Stimulated activated naive CD8-positive, alpha-beta T cell treated with anti-CD3 and anti-CD28 coated beads, Interleukin-15, Interleukin-2, amounts not matched to agents 100 ng/mL and 50 ng/mL, for 24 hours (primary cell): ENCODE results near the gene CDH4.

Source experiments
- H3K27ac Mint-ChIP-seq: one replicate; pipeline ENCODE4 v1.8.0; 2021; ENCODE audit warnings: mild to moderate bottlenecking, mixed read lengths
- H3K27me3 Mint-ChIP-seq: one replicate; pipeline ENCODE4 v1.8.0; 2021; ENCODE audit warnings: mixed read lengths
- H3K36me3 Mint-ChIP-seq: one replicate; pipeline ENCODE4 v1.8.0; 2021; ENCODE audit warnings: low read depth, mixed read lengths
- H3K4me1 Mint-ChIP-seq: one replicate; pipeline ENCODE4 v1.8.0; 2021; ENCODE audit warnings: low read depth, mixed read lengths
- H3K4me3 Mint-ChIP-seq: one replicate; pipeline ENCODE4 v1.8.0; 2021; ENCODE audit warnings: mild to moderate bottlenecking, mixed read lengths
- H3K9me3 Mint-ChIP-seq: one replicate; pipeline ENCODE4 v1.8.0; 2021; ENCODE audit warnings: mixed read lengths

The CDH4 gene

DNA sequence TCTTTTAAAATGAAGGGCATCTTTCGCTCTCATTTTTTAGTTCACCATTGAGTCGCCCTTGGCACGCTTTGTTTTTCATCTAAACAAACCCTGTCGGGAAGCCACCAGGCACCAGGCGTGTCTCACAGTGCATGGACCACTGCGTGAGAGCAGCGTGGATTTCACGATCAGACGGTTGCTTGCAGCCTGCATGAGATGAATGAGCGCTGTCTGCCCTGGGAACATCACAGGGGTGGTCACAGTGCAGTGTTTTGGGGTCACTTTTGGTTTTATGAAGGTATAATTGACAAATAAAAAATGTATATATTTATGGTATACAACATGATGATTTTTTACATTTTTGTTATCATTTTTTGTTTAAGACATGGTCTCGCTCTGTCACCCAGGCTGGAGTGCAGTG is 61.3 kb downstream of the CDH4 start:
- H3K4me1 Mint-ChIP-seq = no peaks in the 10 kb centered on the region
- H3K36me3 Mint-ChIP-seq = no peaks in the 10 kb centered on the region
- H3K27ac Mint-ChIP-seq = no peak overlapping the region
- peaks cover 4% of the 10 kb centered on the region for H3K9me3 Mint-ChIP-seq
- H3K4me3 Mint-ChIP-seq = no peak overlapping the region
- H3K27me3 Mint-ChIP-seq = peaks cover 3% of the 10 kb centered on the region

DNA sequence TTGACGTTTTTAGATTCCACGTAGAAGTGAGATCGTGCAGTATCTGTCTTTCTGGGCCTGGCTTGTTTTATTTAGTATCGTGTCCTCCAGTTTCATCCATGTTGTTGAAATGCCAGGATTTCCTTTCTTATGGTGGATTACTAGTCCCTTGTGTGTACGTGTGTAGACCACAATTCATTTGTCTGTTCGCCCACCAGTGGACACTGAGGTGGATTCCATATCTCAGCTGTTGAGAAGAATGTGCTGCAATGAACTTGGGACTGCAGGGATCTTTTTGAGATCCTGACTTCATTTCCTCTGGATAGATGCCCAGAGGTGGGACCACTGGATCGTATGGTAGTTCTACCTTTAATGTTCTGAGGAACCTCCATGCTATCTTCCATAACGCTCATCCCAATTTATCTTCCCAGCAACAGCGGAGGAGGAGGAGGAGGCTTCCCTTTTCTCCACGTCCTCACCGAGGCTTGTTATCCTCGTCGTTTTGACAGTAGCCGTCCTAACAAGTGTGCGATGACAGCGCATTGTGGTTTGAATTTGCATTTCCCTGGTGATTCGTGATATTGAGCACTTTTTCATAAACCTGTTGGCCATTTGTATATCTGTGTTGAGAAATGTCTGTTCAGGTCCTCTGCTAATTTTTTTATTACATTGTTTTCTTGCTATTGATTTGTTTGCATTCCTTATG is 62.4 kb downstream of the CDH4 start:
- Mint-ChIP-seq H3K9me3 (peaks cover 4% of the 10 kb centered on the region), H3K4me1 (no peaks in the 10 kb centered on the region), H3K27me3 (peaks cover 3% of the 10 kb centered on the region), H3K27ac (no peak overlapping the region), H3K36me3 (no peaks in the 10 kb centered on the region), H3K4me3 (no peak overlapping the region)

DNA sequence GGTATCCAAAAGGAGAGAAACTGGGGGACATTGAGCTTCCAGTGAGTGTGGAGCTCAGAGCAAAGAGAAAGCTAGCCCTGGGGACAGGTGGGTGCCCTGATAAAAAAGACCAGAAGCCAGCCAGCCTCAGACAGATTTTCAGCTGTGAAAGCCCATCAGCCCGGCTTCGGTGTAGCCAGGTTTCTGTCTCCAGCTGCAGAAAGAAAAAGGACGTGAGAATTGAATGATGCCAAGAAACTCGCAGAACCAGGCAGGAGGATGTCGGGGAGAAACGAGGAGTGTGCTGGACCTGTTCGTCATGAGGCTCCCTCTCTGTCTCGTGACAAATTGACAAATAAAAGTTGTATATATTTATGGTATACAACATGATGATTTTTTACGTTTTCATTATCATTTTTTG is 63.3 kb downstream of the CDH4 start:
- Mint-ChIP-seq H3K4me3 (no peak overlapping the region), H3K4me1 (no peaks in the 10 kb centered on the region), H3K27ac (no peak overlapping the region), H3K27me3 (peaks cover 3% of the 10 kb centered on the region), H3K36me3 (no peaks in the 10 kb centered on the region), H3K9me3 (peaks cover 4% of the 10 kb centered on the region)

DNA sequence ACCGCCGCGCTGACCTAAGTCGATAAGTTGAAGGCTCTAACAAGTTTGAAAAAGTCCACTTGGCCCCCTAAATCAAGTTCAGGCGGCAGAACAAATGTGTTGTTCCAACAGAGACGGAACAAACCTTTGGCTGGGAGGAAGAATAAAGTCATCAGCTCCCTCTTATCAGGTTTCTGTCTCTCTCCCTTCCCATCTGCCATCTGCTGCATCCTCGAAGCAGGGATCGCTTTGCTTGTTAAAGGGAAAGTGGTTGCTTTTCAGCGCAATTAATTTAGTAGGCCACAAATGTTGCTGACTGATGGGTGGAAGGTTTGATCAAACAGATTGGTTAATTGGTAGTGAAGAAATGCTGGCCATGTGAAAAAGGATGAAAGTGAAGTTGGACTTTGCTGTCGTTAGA is 64.3 kb downstream of the CDH4 start:
- H3K36me3 Mint-ChIP-seq = no peaks in the 10 kb centered on the region
- peaks cover 3% of the 10 kb centered on the region for H3K27me3 Mint-ChIP-seq
- H3K4me3 Mint-ChIP-seq = no peak overlapping the region
- no peaks in the 10 kb centered on the region for H3K4me1 Mint-ChIP-seq
- no peak overlapping the region for H3K27ac Mint-ChIP-seq
- peaks cover 4% of the 10 kb centered on the region for H3K9me3 Mint-ChIP-seq

DNA sequence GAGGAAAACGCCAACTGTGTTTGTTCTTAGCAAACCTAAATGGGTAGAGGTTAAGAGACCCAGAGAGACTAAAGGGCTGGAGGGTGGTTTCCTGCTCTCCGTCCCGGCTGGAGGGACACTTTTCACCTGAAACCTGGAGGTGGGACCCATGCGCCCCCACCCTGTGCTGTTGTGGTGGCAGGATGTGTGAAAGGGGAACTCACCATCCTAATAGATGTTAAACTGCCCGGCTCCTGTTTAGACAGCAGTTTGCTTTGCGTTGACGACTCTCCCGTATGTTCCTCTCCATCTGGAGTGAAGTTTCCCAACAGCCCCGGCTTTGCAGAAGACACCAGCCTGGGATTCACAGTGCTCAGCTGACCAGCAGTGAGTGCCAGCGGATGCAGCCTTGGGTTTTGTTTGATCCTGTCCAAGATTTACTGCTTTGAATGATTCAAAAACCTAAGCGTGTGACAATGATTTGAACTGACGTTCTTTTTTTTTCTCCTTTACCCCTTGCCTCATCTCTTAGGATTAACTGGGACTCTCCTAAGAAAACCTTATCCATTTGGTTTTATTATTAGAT is 66.0 kb downstream of the CDH4 start:
- H3K27ac Mint-ChIP-seq = no peak overlapping the region
- H3K4me3 Mint-ChIP-seq = no peak overlapping the region
- H3K4me1 Mint-ChIP-seq = no peaks in the 10 kb centered on the region
- peaks cover 3% of the 10 kb centered on the region for H3K27me3 Mint-ChIP-seq
- H3K9me3 Mint-ChIP-seq = no peaks in the 10 kb centered on the region
- no peaks in the 10 kb centered on the region for H3K36me3 Mint-ChIP-seq

DNA sequence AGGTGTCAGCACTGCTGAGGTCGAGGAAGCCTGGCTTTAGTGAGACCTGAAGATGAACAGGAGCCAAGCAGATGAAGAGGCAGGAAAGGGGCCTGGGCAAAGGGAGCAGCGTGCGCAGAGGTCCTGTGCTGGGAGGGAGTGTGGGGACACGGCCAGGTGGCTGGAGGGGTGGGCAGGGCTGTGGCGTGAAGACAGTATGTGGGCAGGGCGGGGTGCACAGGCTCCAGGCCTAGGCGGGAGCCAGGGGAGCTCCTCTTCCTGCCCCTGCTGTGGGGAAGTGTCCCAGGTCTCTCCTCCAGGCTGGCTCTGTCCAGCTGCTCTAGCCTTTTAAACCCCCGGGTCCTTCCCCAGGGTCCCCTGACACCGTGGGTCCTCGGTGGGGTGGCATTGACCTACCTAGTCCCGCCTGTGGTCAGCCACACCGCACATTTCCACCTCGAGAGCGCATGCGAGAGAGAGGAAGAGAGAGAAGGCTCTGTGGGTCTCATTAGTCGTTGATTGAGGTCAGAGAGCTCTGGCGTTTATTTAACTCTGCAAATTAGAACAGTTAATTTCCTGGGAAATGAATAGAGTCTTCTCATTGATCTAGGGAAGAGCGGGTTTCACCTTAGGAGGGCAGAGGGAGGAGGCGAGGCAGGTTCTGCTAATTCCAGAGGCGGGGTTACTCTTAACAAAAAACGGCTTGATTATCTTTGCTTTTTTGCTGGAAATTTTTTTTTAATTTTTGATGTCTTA is 68.8 kb downstream of the CDH4 start:
- no peaks in the 10 kb centered on the region for H3K27me3 Mint-ChIP-seq
- H3K4me3 Mint-ChIP-seq = no peak overlapping the region
- no peaks in the 10 kb centered on the region for H3K9me3 Mint-ChIP-seq
- no peak overlapping the region for H3K27ac Mint-ChIP-seq
- no peaks in the 10 kb centered on the region for H3K4me1 Mint-ChIP-seq
- no peaks in the 10 kb centered on the region for H3K36me3 Mint-ChIP-seq

DNA sequence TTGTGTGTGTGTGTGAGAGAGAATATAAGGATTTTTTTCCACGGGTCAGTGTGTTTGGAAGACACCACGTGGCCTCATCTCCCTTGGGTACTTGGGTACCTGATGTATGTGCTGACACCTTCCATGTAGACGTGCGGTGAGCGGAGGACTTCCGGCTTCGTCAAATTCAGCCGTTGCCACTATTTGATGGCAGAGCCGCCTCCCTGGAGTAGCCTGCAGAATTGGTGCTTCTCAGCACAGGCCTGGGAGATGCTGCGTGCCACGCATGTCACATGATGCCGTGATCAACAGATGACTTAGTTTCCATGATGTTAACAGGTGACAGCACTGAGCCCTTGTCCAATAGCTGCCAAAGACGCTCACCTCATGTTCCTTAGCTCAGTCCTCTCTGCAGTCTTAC is 69.4 kb downstream of the CDH4 start:
- no peaks in the 10 kb centered on the region for H3K9me3 Mint-ChIP-seq
- no peak overlapping the region for H3K27ac Mint-ChIP-seq
- H3K4me3 Mint-ChIP-seq = no peak overlapping the region
- H3K27me3 Mint-ChIP-seq = no peaks in the 10 kb centered on the region
- no peaks in the 10 kb centered on the region for H3K4me1 Mint-ChIP-seq
- H3K36me3 Mint-ChIP-seq = no peaks in the 10 kb centered on the region

DNA sequence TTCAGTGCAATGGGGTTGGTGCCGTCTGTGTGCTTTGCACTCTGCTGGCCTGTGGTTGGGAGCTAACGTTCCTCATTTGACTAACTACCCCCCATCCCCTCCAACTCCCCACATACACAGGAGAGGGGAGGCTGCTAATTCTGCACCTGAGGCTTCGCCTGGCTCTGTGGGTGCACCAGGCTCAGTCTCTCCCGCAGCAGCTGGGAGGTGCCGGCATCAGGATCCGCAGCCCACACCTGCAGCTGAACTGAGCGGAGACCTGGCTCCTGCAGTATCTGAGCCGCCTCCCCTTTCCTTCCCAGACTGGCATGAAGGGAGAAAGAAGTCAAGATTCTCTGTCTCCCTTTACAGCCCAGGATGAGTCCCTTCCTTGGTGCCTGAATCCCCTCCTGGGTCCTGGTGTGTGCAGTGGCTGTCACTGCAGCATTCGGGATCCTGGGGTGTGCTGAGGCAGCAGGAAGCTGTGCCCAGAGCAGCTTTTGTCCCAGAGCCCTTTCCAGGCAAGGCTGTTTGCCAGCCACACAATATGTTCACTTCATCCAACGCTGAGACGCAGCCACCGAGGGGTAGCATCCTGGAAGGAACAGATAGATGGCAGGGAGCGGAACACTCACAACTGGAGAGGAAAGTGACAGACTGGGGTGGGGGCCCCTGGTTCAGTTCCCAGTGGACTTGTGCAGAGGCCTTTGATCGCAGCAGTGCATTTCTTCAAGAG is 70.2 kb downstream of the CDH4 start:
- H3K27me3 Mint-ChIP-seq = no peaks in the 10 kb centered on the region
- no peaks in the 10 kb centered on the region for H3K36me3 Mint-ChIP-seq
- H3K4me3 Mint-ChIP-seq = no peak overlapping the region
- no peaks in the 10 kb centered on the region for H3K9me3 Mint-ChIP-seq
- no peaks in the 10 kb centered on the region for H3K4me1 Mint-ChIP-seq
- no peak overlapping the region for H3K27ac Mint-ChIP-seq

DNA sequence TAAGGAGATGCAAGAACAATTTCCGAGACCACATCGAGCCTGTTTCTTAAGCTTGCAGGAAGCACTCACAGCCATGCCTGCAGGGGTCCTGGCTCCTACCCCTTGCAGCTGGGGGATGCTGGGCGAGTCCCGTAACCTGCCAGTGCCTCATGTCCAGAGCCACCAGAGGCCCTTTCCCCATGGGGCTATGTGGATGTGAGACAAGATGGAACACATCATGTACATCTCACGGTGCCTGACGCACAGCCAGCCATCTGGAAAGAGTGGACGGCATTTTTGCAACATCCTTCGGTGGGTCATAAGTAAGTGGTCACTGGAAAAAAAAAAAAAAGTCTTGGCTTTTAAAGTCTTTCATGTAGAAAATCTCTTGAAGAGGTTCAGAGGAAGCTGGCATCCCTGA is 72.8 kb downstream of the CDH4 start:
- no peak overlapping the region for H3K27ac Mint-ChIP-seq
- H3K4me1 Mint-ChIP-seq = no peaks in the 10 kb centered on the region
- H3K27me3 Mint-ChIP-seq = no peaks in the 10 kb centered on the region
- no peaks in the 10 kb centered on the region for H3K36me3 Mint-ChIP-seq
- no peak overlapping the region for H3K4me3 Mint-ChIP-seq
- H3K9me3 Mint-ChIP-seq = no peaks in the 10 kb centered on the region

DNA sequence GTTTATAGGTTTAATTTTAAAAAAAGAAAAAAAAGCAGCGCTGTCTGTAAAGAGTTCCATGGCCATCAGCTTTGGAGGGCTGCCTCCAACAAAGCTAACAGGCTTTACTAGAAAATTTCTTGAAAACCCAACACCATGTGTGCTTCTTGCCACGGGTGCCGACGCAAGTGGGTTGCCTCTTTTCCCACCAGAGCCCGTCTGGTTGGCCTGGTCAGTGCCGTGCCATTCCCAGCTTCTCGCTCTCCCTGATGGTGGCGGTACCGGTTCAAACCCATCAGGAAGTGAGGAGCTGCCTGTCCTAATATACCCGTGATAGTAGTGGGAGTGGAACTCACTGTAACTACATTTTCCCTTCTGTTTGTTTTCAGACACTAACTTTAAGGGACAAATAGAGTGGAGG is 73.7 kb downstream of the CDH4 start:
- Mint-ChIP-seq H3K36me3 (no peaks in the 10 kb centered on the region), H3K4me3 (no peak overlapping the region), H3K27me3 (no peaks in the 10 kb centered on the region), H3K9me3 (no peaks in the 10 kb centered on the region), H3K27ac (no peak overlapping the region), H3K4me1 (no peaks in the 10 kb centered on the region)

DNA sequence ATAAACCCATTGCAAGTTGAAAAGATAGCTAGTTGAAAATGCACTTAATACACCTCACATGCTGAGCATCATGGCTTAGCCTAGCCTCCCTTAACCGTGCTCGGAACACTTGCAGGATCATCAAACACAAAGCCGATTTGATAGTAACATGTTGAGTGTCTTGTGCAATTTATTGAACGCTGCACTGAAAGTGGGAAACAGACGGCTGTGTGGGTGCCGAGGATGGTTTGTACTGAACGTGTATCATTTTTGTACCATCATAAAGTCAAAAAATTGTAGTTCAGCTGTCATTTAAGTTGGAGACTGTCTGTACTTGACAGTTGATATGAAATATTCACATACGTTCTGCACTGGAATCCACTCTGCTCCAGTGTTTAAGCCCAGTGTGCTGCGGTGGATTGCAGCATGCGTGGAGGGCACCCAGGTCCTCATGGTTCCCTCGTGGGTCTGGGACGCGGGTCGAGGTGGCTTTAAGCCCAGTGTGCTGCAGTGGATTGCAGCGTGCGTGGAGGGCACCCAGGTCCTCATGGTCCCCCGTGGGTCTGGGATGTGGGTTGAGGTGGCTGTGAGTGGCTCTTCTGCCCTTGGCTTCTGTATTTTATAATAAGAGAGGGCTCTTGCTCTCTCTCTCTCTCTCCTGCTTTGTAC is 77.0 kb downstream of the CDH4 start:
- Mint-ChIP-seq H3K4me1 (no peaks in the 10 kb centered on the region), H3K27ac (no peak overlapping the region), H3K27me3 (no peaks in the 10 kb centered on the region), H3K4me3 (no peak overlapping the region), H3K9me3 (no peaks in the 10 kb centered on the region), H3K36me3 (no peaks in the 10 kb centered on the region)

DNA sequence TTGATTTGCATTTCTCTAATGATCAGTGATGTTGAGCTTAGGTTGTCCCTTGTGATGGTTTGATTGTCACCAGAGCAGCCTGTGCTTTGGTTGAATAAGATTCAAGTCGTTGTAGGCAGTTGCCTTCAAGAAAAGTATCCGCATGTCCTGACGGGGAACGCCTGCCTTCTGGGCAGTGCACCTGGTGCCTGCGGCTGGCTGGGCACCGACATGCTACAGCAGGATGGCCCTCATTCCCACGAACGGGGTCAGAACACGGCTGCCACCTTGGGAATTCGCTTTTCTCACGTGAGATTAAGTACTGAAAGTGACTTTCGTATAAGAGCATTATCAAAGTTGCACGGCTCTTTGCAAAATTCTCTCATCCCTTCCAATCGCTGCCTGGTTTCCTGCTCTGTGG is 78.4 kb downstream of the CDH4 start:
- Mint-ChIP-seq H3K27me3 (no peaks in the 10 kb centered on the region), H3K9me3 (no peaks in the 10 kb centered on the region), H3K4me1 (no peaks in the 10 kb centered on the region), H3K27ac (no peak overlapping the region), H3K36me3 (no peaks in the 10 kb centered on the region), H3K4me3 (no peak overlapping the region)

DNA sequence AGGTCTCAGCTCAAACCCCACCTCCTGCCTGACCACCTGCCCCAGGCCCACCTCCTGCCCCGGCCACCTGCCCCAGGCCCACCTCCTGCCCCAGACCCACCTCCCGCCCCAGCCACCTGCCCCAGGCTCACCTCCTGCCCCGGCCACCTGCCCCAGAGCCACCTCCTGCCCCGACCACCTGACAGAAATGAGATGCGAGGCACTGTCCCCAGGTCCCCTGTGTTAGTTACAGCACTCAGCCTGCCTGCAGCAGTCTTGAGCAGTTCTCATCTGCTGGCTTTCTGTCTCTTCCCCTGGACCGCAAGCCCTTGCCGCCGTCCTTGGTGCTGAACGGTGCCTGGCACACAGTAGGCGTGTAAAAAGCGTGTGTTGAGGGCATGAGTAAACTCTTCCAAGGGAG is 79.5 kb downstream of the CDH4 start:
- no peak overlapping the region for H3K27ac Mint-ChIP-seq
- no peaks in the 10 kb centered on the region for H3K4me1 Mint-ChIP-seq
- no peaks in the 10 kb centered on the region for H3K36me3 Mint-ChIP-seq
- H3K4me3 Mint-ChIP-seq = no peak overlapping the region
- H3K9me3 Mint-ChIP-seq = no peaks in the 10 kb centered on the region
- no peaks in the 10 kb centered on the region for H3K27me3 Mint-ChIP-seq

DNA sequence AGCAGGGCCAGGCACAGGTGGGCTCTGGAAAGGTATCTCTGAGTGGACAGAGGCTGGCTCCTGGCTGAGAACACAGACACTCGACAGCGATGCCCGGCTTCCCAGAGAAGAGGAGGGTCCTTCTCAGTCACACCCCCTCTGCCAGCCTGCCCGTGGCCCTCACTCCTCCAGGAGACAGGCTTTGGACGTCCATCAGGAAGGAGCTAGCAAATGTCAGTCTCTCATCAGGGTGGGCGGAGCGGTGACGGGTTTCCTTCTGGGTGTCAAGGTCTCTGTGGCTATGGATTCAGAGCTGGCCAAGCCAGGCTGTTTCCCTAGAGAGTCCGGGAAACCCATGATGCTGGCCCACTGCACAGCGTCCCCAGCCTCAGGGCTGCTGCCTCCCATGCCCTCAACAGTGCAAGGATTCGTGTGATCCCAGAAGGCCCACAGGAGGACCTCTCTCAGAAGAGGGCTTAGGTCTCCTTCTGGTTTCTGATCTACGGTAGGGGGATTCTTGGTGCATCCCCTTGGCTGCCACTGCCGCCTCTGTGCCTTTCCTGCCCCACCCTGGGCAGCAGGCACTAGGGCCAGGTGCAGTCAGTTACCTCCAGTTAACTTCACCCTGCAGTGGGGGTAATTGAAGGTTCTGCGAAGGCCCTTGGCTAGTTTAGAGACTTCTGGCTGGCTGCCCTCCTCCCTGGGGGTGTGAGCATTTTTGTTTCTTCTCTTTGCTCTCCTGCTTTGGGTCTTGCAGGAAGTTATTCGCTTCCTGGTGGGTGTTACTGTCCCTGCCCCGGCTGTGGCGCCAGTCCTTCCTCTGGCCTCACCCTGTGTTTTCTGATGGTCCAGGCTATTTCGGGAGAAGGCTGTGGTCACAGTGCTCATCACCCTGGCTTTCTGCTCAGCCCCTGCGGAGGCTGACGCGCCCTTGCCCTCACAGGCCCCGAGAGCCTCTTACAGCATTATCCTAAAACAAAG is 80.2 kb downstream of the CDH4 start:
- no peaks in the 10 kb centered on the region for H3K27me3 Mint-ChIP-seq
- no peak overlapping the region for H3K27ac Mint-ChIP-seq
- no peaks in the 10 kb centered on the region for H3K9me3 Mint-ChIP-seq
- H3K36me3 Mint-ChIP-seq = no peaks in the 10 kb centered on the region
- no peaks in the 10 kb centered on the region for H3K4me1 Mint-ChIP-seq
- H3K4me3 Mint-ChIP-seq = no peak overlapping the region
